ENCODE measurements around the gene ITCH. TPM values are rescaled to one million over a fixed set of nuclear protein-coding genes. Genes with fewer than 3 reads are reported as not detected.
"Not testable (repeated sequence)": the region's sequence is repeated elsewhere in the genome, so short reads cannot be mapped to it uniquely, and the experiment has no call there.

ITCH gene
- total RNA-seq, 1 experiment from 2014 or later = 138 TPM

GRCh38 chr20:34512266-34512954 lies 149.3 kb downstream of the ITCH start:
- CTCF ChIA-PET = interaction anchor here (0.6 to 0.9 kb wide), 2 partner anchors 11 to 201 kb away, joined by 3 to 5 read pairs; no protein-coding TSS in a partner anchor
- Mint-ChIP-seq H3K4me1 (ENCODE audit: low read depth, unreplicated experiment) (peaks cover 19% of the 10 kb centered on the region), H3K27ac (ENCODE audit: unreplicated experiment) (no peak overlapping the region), H3K4me3 (ENCODE audit: unreplicated experiment) (no peak overlapping the region), H3K36me3 (ENCODE audit: insufficient read depth, unreplicated experiment) (peaks cover 91% of the 10 kb centered on the region), H3K27me3 (ENCODE audit: insufficient read depth, unreplicated experiment) (no peaks in the 10 kb centered on the region), H3K9me3 (ENCODE audit: unreplicated experiment) (no peaks in the 10 kb centered on the region)
- POLR2A ChIA-PET = interaction anchor here (1.1 kb wide), 1 partner anchor 202 kb away, joined by 4 read pairs; no protein-coding TSS in a partner anchor
- DNase-seq = no peak
- Histone ChIP-seq H3K4me3 (ENCODE audit: low read depth, low read length) (no peak overlapping the region), H3K27me3 (replicated peaks; ENCODE audit: control insufficient read depth, insufficient read depth, low read length) (no peaks in the 10 kb centered on the region), H3K4me1 (peaks cover 6% of the 10 kb centered on the region), H3K36me3 (ENCODE audit: control insufficient read depth, insufficient read depth, low read length) (no peaks in the 10 kb centered on the region), H3K9me3 (no peaks in the 10 kb centered on the region)
- BruUV-seq (replicated peaks) = no TSS peak
- TF ChIP-seq CTCF (IDR thresholded peaks at IDR 0.05; ENCODE audit: insufficient read depth in 1 of 2, low read depth in 1 of 2, low read length in 1 of 2, severe bottlenecking in 1 of 2, unreplicated experiment in 1 of 2) = no peak
- intact Hi-C loops (cut with micrococcal nuclease; ENCODE audit: unreplicated experiment) = no loop called here

GRCh38 chr20:34512955-34513419 lies 149.9 kb downstream of the ITCH start:
- H3K27me3 ChIP-seq (replicated peaks; ENCODE audit: control insufficient read depth, insufficient read depth, low read length) = no peaks in the 10 kb centered on the region

GRCh38 chr20:34514034-34514433 lies 151.0 kb downstream of the ITCH start:
- Mint-ChIP-seq H3K36me3 (ENCODE audit: insufficient read depth, unreplicated experiment) (peaks cover 88% of the 10 kb centered on the region), H3K4me3 (ENCODE audit: unreplicated experiment) (peak overlapping the region; percentile 85), H3K27ac (ENCODE audit: unreplicated experiment) (peak overlapping the region; percentile 91), H3K4me1 (ENCODE audit: low read depth, unreplicated experiment) (peaks cover 19% of the 10 kb centered on the region)
- DNase-seq; BruUV-seq (replicated peaks); POLR2A ChIA-PET; H3K4me1 ChIP-seq; intact Hi-C loops (cut with micrococcal nuclease; ENCODE audit: unreplicated experiment); H3K9me3 Mint-ChIP-seq (ENCODE audit: unreplicated experiment); H3K36me3 ChIP-seq (ENCODE audit: control insufficient read depth, insufficient read depth, low read length); H3K4me3 ChIP-seq (ENCODE audit: low read depth, low read length); H3K27me3 ChIP-seq (replicated peaks; ENCODE audit: control insufficient read depth, insufficient read depth, low read length); H3K9me3 ChIP-seq; H3K27me3 Mint-ChIP-seq (ENCODE audit: insufficient read depth, unreplicated experiment): not testable (repeated sequence)
- CTCF ChIA-PET = interaction anchor here (0.6 to 4.4 kb wide), 3 partner anchors 9 to 211 kb away, joined by 3 to 75 read pairs (median 5); no protein-coding TSS in a partner anchor

More at GRCh38 chr20:34512955-34513419, 149.9 kb downstream of the ITCH start:
- TF ChIP-seq CTCF (IDR thresholded peaks at IDR 0.05; ENCODE audit: insufficient read depth in 1 of 2, low read depth in 1 of 2, low read length in 1 of 2, severe bottlenecking in 1 of 2, unreplicated experiment in 1 of 2) = no peak
- H3K4me3 Mint-ChIP-seq (ENCODE audit: unreplicated experiment) = no peak overlapping the region
- ChIA-PET POLR2A (no interaction called here), CTCF (no interaction called here)
- intact Hi-C loops (cut with micrococcal nuclease; ENCODE audit: unreplicated experiment) = no loop called here
- Histone ChIP-seq H3K36me3 (ENCODE audit: control insufficient read depth, insufficient read depth, low read length) (no peaks in the 10 kb centered on the region), H3K4me1 (peaks cover 6% of the 10 kb centered on the region), H3K4me3 (ENCODE audit: low read depth, low read length) (no peak overlapping the region), H3K9me3 (no peaks in the 10 kb centered on the region)
- peaks cover 19% of the 10 kb centered on the region for H3K4me1 Mint-ChIP-seq (ENCODE audit: low read depth, unreplicated experiment)
- peaks cover 88% of the 10 kb centered on the region for H3K36me3 Mint-ChIP-seq (ENCODE audit: insufficient read depth, unreplicated experiment)
- no peak for DNase-seq
- no peaks in the 10 kb centered on the region for H3K27me3 Mint-ChIP-seq (ENCODE audit: insufficient read depth, unreplicated experiment)
- BruUV-seq (replicated peaks) = no TSS peak
- no peak overlapping the region for H3K27ac Mint-ChIP-seq (ENCODE audit: unreplicated experiment)
- H3K9me3 Mint-ChIP-seq (ENCODE audit: unreplicated experiment) = no peaks in the 10 kb centered on the region
